HepG2 (cell line): ENCODE results near the gene TOMM40L. TPM values are rescaled to one million over a fixed set of nuclear protein-coding genes. Genes with fewer than 3 reads are reported as not detected.

ENCODE experiments used
- ISL2 ChIP-seq: sonication (generic); formaldehyde crosslinking; IDR thresholded peaks from 2 replicates; pipeline ENCODE4 v1.5.0; 2020; ENCODE audit warnings: missing genetic modification reagents
- KDM6A ChIP-seq: IDR thresholded peaks from 2 replicates; pipeline ENCODE4 v1.6.1; 2016; ENCODE audit warnings: low read depth
- RCOR2 ChIP-seq: IDR thresholded peaks from 2 replicates; pipeline ENCODE4 v1.6.1; 2016; ENCODE audit warnings: missing biosample characterization, missing genetic modification reagents
- SOX5 ChIP-seq: IDR thresholded peaks from 2 replicates; pipeline ENCODE4 v1.6.1; 2016; ENCODE audit warnings: borderline replicate concordance
- SSRP1 ChIP-seq: IDR thresholded peaks from 2 replicates; pipeline ENCODE4 v1.6.1; 2016; ENCODE audit warnings: control low read depth
- STAT5B ChIP-seq: sonication (generic); formaldehyde crosslinking; IDR thresholded peaks from 2 replicates; pipeline ENCODE4 v1.4.0; 2020; ENCODE audit warnings: missing genetic modification reagents
- ZBTB26 ChIP-seq: IDR thresholded peaks from 2 replicates; pipeline ENCODE4 v1.6.1; 2016; ENCODE audit warnings: missing compliant biosample characterization, missing genetic modification reagents, borderline replicate concordance
- ZC3H13 ChIP-seq: sonication (generic); formaldehyde crosslinking; IDR thresholded peaks from 2 replicates; pipeline ENCODE4 v1.8.1; 2023; ENCODE audit warnings: mild to moderate bottlenecking, missing genetic modification reagents, moderate library complexity
- ZNF431 ChIP-seq: sonication (generic); formaldehyde crosslinking; IDR thresholded peaks from 2 replicates; pipeline ENCODE4 v1.9.0; 2022; ENCODE audit warnings: missing genetic modification reagents, low read depth, mild to moderate bottlenecking, borderline replicate concordance
- ZNF691 ChIP-seq: sonication (generic); formaldehyde crosslinking; IDR thresholded peaks from 2 replicates; pipeline ENCODE4 v1.4.0; 2020; ENCODE audit warnings: missing genetic modification reagents, low read depth, mild to moderate bottlenecking, borderline replicate concordance
- ZNF746 ChIP-seq: sonication (generic); formaldehyde crosslinking; IDR thresholded peaks from 2 replicates; pipeline ENCODE4 v1.8.0; 2022; ENCODE audit warnings: mild to moderate bottlenecking, missing genetic modification reagents
- polyA plus RNA-seq, 8 experiments: library from polyadenylated mRNA; depleted of rRNA in 3 of 8; stranded (reverse) in 7 of 8; unstranded in 1 of 8; fragments of >200 nt; fragmentation: Illumina TruSeq in 4 of 8; extraction: Trizol in 4 of 8; gene quantifications; 2 replicates each; pipeline versions ENCODE4 v1.2.1 to v1.2.3, GENCODE V29; 2011 to 2016; ENCODE audit warnings: low read depth in 4 of 8, missing spikeins in 1 of 8, mixed read lengths in 1 of 8; ENCODE audit not compliant: insufficient read depth in 1 of 8
- total RNA-seq, 5 experiments: library from RNA; depleted of rRNA; stranded (reverse); fragments of >200 nt; fragmentation: Illumina TruSeq; extraction: Trizol; gene quantifications; 2 replicates each; pipeline ENCODE4 v1.2.3, GENCODE V29; 2016; ENCODE audit warnings: low read depth in 1 of 5
- TF ChIP-seq, protein P1 (sequence below): sonication (generic); formaldehyde crosslinking; IDR thresholded peaks from 2 replicates; pipeline ENCODE4 v1.4.0; 2020; ENCODE audit warnings: mild to moderate bottlenecking, missing genetic modification reagents, borderline replicate concordance
- TF ChIP-seq, protein P2 (sequence below): IDR thresholded peaks from 2 replicates; pipeline ENCODE4 v1.6.1; 2018; ENCODE audit warnings: missing genetic modification reagents, mild to moderate bottlenecking, missing compliant biosample characterization
- TF ChIP-seq, protein P3 (sequence below): sonication (generic); formaldehyde crosslinking; IDR thresholded peaks from 2 replicates; pipeline ENCODE4 v1.5.0; 2020; ENCODE audit warnings: missing genetic modification reagents
- TF ChIP-seq, protein P4 (sequence below): sonication (generic); formaldehyde crosslinking; IDR thresholded peaks from 2 replicates; pipeline ENCODE4 v1.4.0; 2020; ENCODE audit warnings: missing genetic modification reagents

The TOMM40L gene
- total and polyA plus RNA-seq, 2 of the 13 experiments (the other 11 are each of a cell fraction or from before 2014, with no cell fraction given), result 14.1 to 26.2 TPM

DNA sequence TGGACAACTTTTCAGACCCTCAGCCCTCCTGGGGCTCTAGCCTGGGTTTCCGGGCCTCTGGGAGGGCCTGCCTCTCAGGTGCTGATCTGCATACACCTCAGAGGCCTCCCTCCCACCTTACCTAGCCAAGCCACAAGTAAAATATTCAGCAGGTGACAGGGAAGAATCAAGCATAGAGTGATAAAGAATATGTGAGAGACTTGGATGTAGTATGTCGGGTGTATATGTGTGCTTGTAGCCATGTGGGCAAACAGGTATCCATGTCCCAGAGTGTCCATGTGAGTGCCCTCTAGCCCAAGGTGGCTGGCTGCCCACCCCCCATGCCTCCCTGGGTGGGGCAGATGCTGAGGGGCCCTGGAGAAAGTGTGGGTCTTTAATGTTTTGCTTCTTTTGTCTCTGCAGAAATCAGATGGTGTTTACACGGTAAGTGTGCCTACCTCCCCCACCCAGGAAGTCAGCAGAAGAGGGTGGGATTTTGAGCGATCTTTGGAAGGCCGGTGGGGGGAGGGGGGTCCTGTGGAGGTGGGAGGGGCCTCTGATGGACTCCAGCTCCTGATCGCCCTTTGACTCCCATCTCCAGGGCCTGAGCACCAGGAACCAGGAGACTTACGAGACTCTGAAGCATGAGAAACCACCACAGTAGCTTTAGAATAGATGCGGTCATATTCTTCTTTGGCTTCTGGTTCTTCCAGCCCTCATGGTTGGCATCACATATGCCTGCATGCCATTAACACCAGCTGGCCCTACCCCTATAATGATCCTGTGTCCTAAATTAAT, 7.4 kb upstream of the TOMM40L start (continued):
- TF ChIP-seq ZNF431 (CRISPR knock-in tag), result peak; percentile 93
- TF ChIP-seq, protein P1, sequence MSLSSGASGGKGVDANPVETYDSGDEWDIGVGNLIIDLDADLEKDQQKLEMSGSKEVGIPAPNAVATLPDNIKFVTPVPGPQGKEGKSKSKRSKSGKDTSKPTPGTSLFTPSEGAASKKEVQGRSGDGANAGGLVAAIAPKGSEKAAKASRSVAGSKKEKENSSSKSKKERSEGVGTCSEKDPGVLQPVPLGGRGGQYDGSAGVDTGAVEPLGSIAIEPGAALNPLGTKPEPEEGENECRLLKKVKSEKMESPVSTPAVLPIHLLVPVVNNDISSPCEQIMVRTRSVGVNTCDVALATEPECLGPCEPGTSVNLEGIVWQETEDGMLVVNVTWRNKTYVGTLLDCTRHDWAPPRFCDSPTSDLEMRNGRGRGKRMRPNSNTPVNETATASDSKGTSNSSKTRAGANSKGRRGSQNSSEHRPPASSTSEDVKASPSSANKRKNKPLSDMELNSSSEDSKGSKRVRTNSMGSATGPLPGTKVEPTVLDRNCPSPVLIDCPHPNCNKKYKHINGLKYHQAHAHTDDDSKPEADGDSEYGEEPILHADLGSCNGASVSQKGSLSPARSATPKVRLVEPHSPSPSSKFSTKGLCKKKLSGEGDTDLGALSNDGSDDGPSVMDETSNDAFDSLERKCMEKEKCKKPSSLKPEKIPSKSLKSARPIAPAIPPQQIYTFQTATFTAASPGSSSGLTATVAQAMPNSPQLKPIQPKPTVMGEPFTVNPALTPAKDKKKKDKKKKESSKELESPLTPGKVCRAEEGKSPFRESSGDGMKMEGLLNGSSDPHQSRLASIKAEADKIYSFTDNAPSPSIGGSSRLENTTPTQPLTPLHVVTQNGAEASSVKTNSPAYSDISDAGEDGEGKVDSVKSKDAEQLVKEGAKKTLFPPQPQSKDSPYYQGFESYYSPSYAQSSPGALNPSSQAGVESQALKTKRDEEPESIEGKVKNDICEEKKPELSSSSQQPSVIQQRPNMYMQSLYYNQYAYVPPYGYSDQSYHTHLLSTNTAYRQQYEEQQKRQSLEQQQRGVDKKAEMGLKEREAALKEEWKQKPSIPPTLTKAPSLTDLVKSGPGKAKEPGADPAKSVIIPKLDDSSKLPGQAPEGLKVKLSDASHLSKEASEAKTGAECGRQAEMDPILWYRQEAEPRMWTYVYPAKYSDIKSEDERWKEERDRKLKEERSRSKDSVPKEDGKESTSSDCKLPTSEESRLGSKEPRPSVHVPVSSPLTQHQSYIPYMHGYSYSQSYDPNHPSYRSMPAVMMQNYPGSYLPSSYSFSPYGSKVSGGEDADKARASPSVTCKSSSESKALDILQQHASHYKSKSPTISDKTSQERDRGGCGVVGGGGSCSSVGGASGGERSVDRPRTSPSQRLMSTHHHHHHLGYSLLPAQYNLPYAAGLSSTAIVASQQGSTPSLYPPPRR (CRISPR knock-in tag), result peak; percentile 87; the same call in 1 of the 2 replicates
- TF ChIP-seq ISL2 (CRISPR knock-in tag), result peak; percentile 55; the same call in 1 of the 2 replicates
- no peak for TF ChIP-seq ZBTB26
- no peak for TF ChIP-seq STAT5B (CRISPR knock-in tag)
- TF ChIP-seq SOX5 (CRISPR knock-in tag), result peak; percentile 90
- 0 out of 2 replicates have a peak, but pooled peaks have one; percentile 37 for TF ChIP-seq SSRP1
- 0 out of 2 replicates have a peak, but pooled peaks have one; percentile 28 for TF ChIP-seq ZNF691
- TF ChIP-seq, protein P2, sequence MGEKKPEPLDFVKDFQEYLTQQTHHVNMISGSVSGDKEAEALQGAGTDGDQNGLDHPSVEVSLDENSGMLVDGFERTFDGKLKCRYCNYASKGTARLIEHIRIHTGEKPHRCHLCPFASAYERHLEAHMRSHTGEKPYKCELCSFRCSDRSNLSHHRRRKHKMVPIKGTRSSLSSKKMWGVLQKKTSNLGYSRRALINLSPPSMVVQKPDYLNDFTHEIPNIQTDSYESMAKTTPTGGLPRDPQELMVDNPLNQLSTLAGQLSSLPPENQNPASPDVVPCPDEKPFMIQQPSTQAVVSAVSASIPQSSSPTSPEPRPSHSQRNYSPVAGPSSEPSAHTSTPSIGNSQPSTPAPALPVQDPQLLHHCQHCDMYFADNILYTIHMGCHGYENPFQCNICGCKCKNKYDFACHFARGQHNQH, result peak; percentile 59; the same call in 1 of the 2 replicates
- TF ChIP-seq ZNF746 (CRISPR knock-in tag), result peak; percentile 82
- TF ChIP-seq, protein P3, sequence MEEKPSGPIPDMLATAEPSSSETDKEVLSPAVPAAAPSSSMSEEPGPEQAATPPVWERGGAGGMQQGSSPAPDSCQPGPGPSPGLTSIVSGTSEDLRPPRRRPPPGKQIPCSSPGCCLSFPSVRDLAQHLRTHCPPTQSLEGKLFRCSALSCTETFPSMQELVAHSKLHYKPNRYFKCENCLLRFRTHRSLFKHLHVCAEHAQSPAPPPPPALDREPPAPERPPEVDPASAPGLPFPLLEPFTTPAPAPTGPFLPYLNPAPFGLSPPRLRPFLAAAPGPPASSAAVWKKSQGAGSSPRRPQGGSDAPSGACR (CRISPR knock-in tag), result peak; percentile 28; the same call in 1 of the 2 replicates
- TF ChIP-seq ZC3H13, result peak; percentile 89
- 0 out of 2 replicates have a peak, but pooled peaks have one; percentile 16 for TF ChIP-seq RCOR2
- TF ChIP-seq, protein P4, sequence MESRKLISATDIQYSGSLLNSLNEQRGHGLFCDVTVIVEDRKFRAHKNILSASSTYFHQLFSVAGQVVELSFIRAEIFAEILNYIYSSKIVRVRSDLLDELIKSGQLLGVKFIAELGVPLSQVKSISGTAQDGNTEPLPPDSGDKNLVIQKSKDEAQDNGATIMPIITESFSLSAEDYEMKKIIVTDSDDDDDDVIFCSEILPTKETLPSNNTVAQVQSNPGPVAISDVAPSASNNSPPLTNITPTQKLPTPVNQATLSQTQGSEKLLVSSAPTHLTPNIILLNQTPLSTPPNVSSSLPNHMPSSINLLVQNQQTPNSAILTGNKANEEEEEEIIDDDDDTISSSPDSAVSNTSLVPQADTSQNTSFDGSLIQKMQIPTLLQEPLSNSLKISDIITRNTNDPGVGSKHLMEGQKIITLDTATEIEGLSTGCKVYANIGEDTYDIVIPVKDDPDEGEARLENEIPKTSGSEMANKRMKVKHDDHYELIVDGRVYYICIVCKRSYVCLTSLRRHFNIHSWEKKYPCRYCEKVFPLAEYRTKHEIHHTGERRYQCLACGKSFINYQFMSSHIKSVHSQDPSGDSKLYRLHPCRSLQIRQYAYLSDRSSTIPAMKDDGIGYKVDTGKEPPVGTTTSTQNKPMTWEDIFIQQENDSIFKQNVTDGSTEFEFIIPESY (CRISPR knock-in tag), result peak; percentile 17; the same call in 1 of the 2 replicates
- peak; percentile 89 for TF ChIP-seq KDM6A
